SK-N-SH treated with all-trans-retinoic acid at 6 μM for 48 hours (cell line): ENCODE measurements around the gene GANC.
"Not testable (repeated sequence)": the region's sequence is repeated elsewhere in the genome, so short reads cannot be mapped to it uniquely, and the experiment has no call there.

Source experiments
- ARNTL ChIP-seq: fragments of 450-650 bp; formaldehyde crosslinking; IDR thresholded peaks from 2 replicates; pipeline ENCODE4 v1.5.0; 2020; ENCODE audit warnings: low read depth, mild to moderate bottlenecking, moderate library complexity, borderline replicate concordance
- BACH2 ChIP-seq: fragments of 250-450 bp; sonication (Bioruptor Pico); IDR thresholded peaks from 2 replicates; pipeline ENCODE4 v1.9.0; 2021; ENCODE audit warnings: mild to moderate bottlenecking, borderline replicate concordance
- CSRNP3 ChIP-seq: fragments of 250-450 bp; sonication (Bioruptor Pico); IDR thresholded peaks from 2 replicates; pipeline ENCODE4 v1.5.1; 2021; ENCODE audit warnings: mild to moderate bottlenecking, moderate library complexity
- ISL1 ChIP-seq: fragments of 250-450 bp; sonication (Bioruptor Pico); IDR thresholded peaks from 2 replicates; pipeline ENCODE4 v2.1.2; 2022; ENCODE audit warnings: mild to moderate bottlenecking, moderate library complexity
- PPARA ChIP-seq: fragments of 250-450 bp; sonication (Bioruptor Pico); IDR thresholded peaks from 2 replicates; pipeline ENCODE4 v1.5.0; 2020; ENCODE audit warnings: mild to moderate bottlenecking, borderline replicate concordance
- RARB ChIP-seq: fragments of 250-450 bp; sonication (Bioruptor Pico); IDR thresholded peaks from 2 replicates; pipeline ENCODE4 v1.8.0; 2021; ENCODE audit warnings: mild to moderate bottlenecking, moderate library complexity
- TCF4 ChIP-seq: fragments of 250-450 bp; sonication (Bioruptor Pico); IDR thresholded peaks from 2 replicates; pipeline ENCODE4 v1.8.0; 2021; ENCODE audit warnings: mild to moderate bottlenecking, moderate library complexity, borderline replicate concordance
- TOX ChIP-seq: fragments of 250-450 bp; sonication (Bioruptor Pico); IDR thresholded peaks from 2 replicates; pipeline ENCODE4 v1.8.0; 2021; ENCODE audit warnings: mild to moderate bottlenecking, moderate library complexity, borderline replicate concordance
- ZFP3 ChIP-seq: fragments of 250-450 bp; sonication (Bioruptor Pico); IDR thresholded peaks from 2 replicates; pipeline ENCODE4 v1.5.0; 2020; ENCODE audit warnings: mild to moderate bottlenecking, moderate library complexity
- ZFP30 ChIP-seq: fragments of 450-650 bp; formaldehyde crosslinking; IDR thresholded peaks from 2 replicates; pipeline ENCODE4 v1.5.0; 2022; ENCODE audit warnings: mild to moderate bottlenecking, moderate library complexity
- ZNF8 ChIP-seq: fragments of 450-650 bp; formaldehyde crosslinking; IDR thresholded peaks from 2 replicates; pipeline ENCODE4 v1.5.0; 2020; ENCODE audit warnings: mild to moderate bottlenecking, moderate library complexity
- TF ChIP-seq, protein P1 (sequence below): fragments of 250-450 bp; sonication (Bioruptor Pico); IDR thresholded peaks from 2 replicates; pipeline ENCODE4 v1.8.0; 2020; ENCODE audit warnings: mild to moderate bottlenecking, moderate library complexity, borderline replicate concordance

DNA sequence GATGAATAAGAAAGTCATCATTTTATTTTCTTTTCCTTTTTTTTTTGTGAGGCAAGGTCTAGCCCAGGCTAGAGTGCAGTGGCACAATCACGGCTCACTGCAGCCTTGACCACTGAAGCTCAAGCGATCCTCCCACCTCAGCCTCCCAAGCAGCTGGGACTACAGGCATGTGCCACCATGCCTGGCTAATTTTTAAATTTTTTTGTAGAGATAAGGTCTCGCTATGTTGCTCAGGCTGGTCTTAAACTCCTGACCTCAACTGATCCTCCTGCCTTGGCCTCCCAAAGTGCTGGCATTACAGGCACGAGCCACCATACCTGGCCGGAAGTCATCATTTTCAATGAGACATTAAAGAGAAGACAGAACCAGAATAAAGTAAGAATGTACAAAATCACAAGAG lies 44.0 kb upstream of the GANC start:
- TF ChIP-seq, protein P1, sequence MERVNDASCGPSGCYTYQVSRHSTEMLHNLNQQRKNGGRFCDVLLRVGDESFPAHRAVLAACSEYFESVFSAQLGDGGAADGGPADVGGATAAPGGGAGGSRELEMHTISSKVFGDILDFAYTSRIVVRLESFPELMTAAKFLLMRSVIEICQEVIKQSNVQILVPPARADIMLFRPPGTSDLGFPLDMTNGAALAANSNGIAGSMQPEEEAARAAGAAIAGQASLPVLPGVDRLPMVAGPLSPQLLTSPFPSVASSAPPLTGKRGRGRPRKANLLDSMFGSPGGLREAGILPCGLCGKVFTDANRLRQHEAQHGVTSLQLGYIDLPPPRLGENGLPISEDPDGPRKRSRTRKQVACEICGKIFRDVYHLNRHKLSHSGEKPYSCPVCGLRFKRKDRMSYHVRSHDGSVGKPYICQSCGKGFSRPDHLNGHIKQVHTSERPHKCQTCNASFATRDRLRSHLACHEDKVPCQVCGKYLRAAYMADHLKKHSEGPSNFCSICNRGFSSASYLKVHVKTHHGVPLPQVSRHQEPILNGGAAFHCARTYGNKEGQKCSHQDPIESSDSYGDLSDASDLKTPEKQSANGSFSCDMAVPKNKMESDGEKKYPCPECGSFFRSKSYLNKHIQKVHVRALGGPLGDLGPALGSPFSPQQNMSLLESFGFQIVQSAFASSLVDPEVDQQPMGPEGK (CRISPR knock-in tag): not testable (repeated sequence)
- not testable (repeated sequence) for TF ChIP-seq ARNTL (CRISPR knock-in tag); TCF4 (CRISPR knock-in tag); BACH2 (CRISPR knock-in tag); ZNF8 (CRISPR knock-in tag); ZFP30 (CRISPR knock-in tag); ISL1 (CRISPR knock-in tag); RARB (CRISPR knock-in tag); ZFP3; PPARA (CRISPR knock-in tag); CSRNP3 (CRISPR knock-in tag); TOX (CRISPR knock-in tag)
